HAP-1 (cell line): Measurements from ENCODE around the gene CCDC152.
"Not testable (repeated sequence)": the region's sequence is repeated elsewhere in the genome, so short reads cannot be mapped to it uniquely, and the experiment has no call there.

ENCODE experiments used
- DNase-seq, 2 experiments: peaks; one replicate each; pipeline ENCODE4 v3.0.0-alpha.2; 2016 to 2020; ENCODE audit warnings: low spot score in 2 of 2
- H3K27me3 ChIP-seq: fragments of 250-450 bp; sonication (Bioruptor Pico); 2 replicates; pipeline ENCODE4 v1.5.1; 2020; ENCODE audit warnings: low read depth, mild to moderate bottlenecking, moderate library complexity
- H3K36me3 ChIP-seq: fragments of 250-450 bp; sonication (Bioruptor Pico); replicated peaks from 2 replicates; pipeline ENCODE4 v1.5.1; 2020; ENCODE audit warnings: mild to moderate bottlenecking
- H3K4me1 ChIP-seq: fragments of 250-450 bp; sonication (Bioruptor Pico); 2 replicates; pipeline ENCODE4 v1.5.1; 2020; ENCODE audit warnings: mild to moderate bottlenecking
- H3K4me3 ChIP-seq: fragments of 250-450 bp; sonication (Bioruptor Pico); 2 replicates; pipeline ENCODE4 v1.5.1; 2020; ENCODE audit warnings: mild to moderate bottlenecking, moderate library complexity
- H3K9me3 ChIP-seq: fragments of 250-450 bp; sonication (Bioruptor Pico); 2 replicates; pipeline ENCODE4 v1.5.1; 2020; ENCODE audit warnings: mild to moderate bottlenecking, moderate library complexity
- in situ Hi-C: fragments of 300-500 bp; cut with MboI; formaldehyde crosslinking; loops from 3 replicates; pipeline ENCODE4 v1.14.3; 2020; ENCODE audit warnings: low sequenced_read_pairs, inconsistent platforms, mixed read lengths

Gene CCDC152

GRCh38 chr5:42836070-42836769, 79.6 kb downstream of the CCDC152 start:
- in situ Hi-C loops, result no loop called here
- no peaks in the 10 kb centered on the region for H3K9me3 ChIP-seq
- no peaks in the 10 kb centered on the region; the same call in 1 of the 2 replicates for H3K27me3 ChIP-seq
- no peaks in the 10 kb centered on the region for H3K4me1 ChIP-seq
- no peaks in the 10 kb centered on the region for H3K36me3 ChIP-seq
- no peak overlapping the region for H3K4me3 ChIP-seq
- DNase-seq, result no peak

DNA sequence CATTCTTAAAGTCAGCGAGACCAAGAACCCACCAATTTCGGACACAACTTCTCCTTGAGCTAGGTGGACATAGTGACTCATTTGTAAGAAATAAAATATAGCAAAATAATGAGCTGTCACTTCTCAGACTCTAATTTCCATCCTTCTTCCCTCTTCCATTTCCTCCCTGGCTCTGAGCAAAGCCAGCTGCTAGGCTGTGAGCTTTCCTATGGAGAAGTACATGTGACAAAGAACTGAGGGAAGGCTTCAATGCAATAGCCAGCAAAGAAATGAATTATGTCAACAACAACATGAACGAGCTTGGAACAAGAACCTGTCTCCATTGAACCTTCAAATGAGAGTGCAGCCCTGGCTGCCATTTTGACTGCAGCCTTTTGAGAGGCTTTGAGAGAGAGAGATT, 81.0 kb downstream of the CCDC152 start:
- no peaks in the 10 kb centered on the region; the same call in 1 of the 2 replicates for H3K27me3 ChIP-seq
- DNase-seq, result no peak
- no peaks in the 10 kb centered on the region for H3K4me1 ChIP-seq
- no peak overlapping the region for H3K4me3 ChIP-seq
- H3K36me3 ChIP-seq, result no peaks in the 10 kb centered on the region
- in situ Hi-C loops, result no loop called here
- H3K9me3 ChIP-seq, result no peaks in the 10 kb centered on the region

GRCh38 chr5:42839196-42839595, 82.6 kb downstream of the CCDC152 start:
- no peaks in the 10 kb centered on the region; the same call in 1 of the 2 replicates for H3K27me3 ChIP-seq
- in situ Hi-C loops, result no loop called here
- H3K4me1 ChIP-seq, result no peaks in the 10 kb centered on the region
- no peaks in the 10 kb centered on the region for H3K36me3 ChIP-seq
- H3K4me3 ChIP-seq, result no peak overlapping the region
- H3K9me3 ChIP-seq, result no peaks in the 10 kb centered on the region
- no peak for DNase-seq

DNA sequence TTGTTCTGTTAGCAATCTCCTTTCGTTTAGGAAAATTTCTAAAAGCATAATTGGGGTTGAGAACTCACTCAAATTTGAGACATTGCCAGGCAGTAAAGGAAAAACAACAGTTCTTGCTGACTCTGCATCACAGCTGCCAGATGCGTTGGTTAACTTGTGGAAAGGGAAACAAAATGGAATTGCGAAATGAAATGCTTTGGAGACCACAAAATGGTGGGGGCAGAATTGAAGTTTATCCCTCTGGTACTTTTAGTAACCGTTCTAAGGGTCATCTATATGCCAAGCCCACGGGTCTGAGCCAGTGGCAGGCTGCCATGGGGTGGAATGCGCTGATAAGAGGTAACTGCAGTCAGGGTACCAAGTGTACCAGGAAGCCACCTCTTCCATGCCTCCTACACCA, 83.7 kb downstream of the CCDC152 start:
- Histone ChIP-seq H3K4me3 (no peak overlapping the region), H3K27me3 (no peaks in the 10 kb centered on the region; the same call in 1 of the 2 replicates), H3K4me1 (no peaks in the 10 kb centered on the region), H3K9me3 (no peaks in the 10 kb centered on the region), H3K36me3 (no peaks in the 10 kb centered on the region)
- DNase-seq, result no peak
- in situ Hi-C loops, result no loop called here

GRCh38 chr5:42840842-42841567, 84.4 kb downstream of the CCDC152 start:
- Histone ChIP-seq H3K36me3 (no peaks in the 10 kb centered on the region), H3K4me1 (no peaks in the 10 kb centered on the region), H3K9me3 (no peaks in the 10 kb centered on the region), H3K4me3 (no peak overlapping the region), H3K27me3 (no peaks in the 10 kb centered on the region; the same call in 1 of the 2 replicates)
- DNase-seq, result no peak
- in situ Hi-C loops, result no loop called here

DNA sequence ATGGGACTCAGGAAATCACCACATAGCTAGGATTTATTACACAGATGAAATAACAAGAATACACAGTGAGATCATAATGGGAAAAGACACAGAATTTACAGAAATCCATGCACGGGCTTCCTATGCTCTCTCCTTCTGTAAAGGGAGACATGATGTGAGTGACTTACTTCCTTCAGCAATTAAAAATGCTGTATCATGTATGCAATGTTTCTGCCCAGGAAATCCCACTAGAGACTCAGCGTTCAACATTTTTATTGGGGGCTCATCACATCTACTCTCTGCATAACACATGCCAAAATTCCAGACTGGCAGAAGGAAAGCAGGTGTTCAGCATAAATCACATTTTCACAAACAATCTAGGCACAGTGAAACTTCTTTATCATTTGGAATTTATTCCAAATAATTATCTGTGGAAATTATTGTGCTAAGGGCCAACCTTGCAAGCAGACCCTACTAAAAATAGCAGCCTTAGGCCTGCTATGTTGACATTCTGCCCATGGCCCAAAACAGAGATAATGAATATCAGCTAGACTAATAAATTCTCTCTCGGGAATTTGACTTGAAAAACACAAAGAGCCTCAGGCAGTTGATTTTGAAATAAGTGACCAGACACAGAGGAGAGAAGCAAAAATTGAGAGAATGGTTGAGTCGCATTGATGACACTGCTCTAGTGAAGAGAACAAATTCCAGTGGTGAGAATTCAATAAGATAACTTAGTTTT, 86.5 kb downstream of the CCDC152 start:
- DNase-seq, result no peak
- in situ Hi-C loops, result no loop called here
- Histone ChIP-seq H3K36me3 (no peaks in the 10 kb centered on the region), H3K4me3 (no peak overlapping the region), H3K9me3 (no peaks in the 10 kb centered on the region), H3K27me3 (no peaks in the 10 kb centered on the region; the same call in 1 of the 2 replicates), H3K4me1 (no peaks in the 10 kb centered on the region)

GRCh38 chr5:42843675-42844292, 87.2 kb downstream of the CCDC152 start:
- Histone ChIP-seq H3K36me3 (no peaks in the 10 kb centered on the region), H3K9me3 (no peaks in the 10 kb centered on the region), H3K4me1 (no peaks in the 10 kb centered on the region), H3K4me3 (no peak overlapping the region), H3K27me3 (no peaks in the 10 kb centered on the region; the same call in 1 of the 2 replicates)
- in situ Hi-C loops, result no loop called here
- no peak for DNase-seq

DNA sequence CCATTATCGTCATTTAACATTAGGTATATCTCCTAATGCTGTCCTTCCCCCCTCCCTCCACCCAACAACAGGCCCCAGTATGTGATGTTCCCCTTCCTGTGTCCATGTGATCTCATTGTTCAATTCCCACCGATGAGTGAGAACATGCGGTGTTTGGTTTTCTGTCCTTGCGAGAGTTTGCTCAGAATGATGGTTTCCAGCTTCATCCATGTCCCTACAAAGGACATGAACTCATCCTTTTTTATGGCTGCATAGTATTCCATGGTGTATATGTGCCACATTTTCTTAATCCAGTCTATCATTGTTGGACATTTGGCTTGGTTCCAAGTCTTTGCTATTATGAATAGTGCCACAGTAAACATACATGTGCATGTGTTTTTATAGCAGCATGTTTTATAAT, 87.8 kb downstream of the CCDC152 start:
- H3K36me3 ChIP-seq, in situ Hi-C loops, H3K4me1 ChIP-seq, H3K27me3 ChIP-seq, H3K4me3 ChIP-seq, H3K9me3 ChIP-seq, DNase-seq: not testable (repeated sequence)

- DNase-seq, result no peak
- no peaks in the 10 kb centered on the region for H3K27me3 ChIP-seq
- H3K4me3 ChIP-seq, result no peak overlapping the region
- no peaks in the 10 kb centered on the region for H3K36me3 ChIP-seq
- no peaks in the 10 kb centered on the region for H3K9me3 ChIP-seq
- H3K4me1 ChIP-seq, result no peaks in the 10 kb centered on the region
- in situ Hi-C loops, result no loop called here
These were observed 91.9 kb downstream of the CCDC152 start for GRCh38 chr5:42848545-42848944.

- DNase-seq, result no peak
- no peaks in the 10 kb centered on the region for H3K36me3 ChIP-seq
- H3K27me3 ChIP-seq, result peaks cover 2% of the 10 kb centered on the region; the same call in 1 of the 2 replicates
- no peaks in the 10 kb centered on the region for H3K9me3 ChIP-seq
- in situ Hi-C loops, result no loop called here
- H3K4me1 ChIP-seq, result no peaks in the 10 kb centered on the region
- no peak overlapping the region for H3K4me3 ChIP-seq
These were observed 94.9 kb downstream of the CCDC152 start for GRCh38 chr5:42851481-42851880.
